Right forelimb (tissue), 1 donor: Measurements from ENCODE around the gene RALGPS1.

Source experiments
- DNase-seq: peaks from one replicate; pipeline ENCODE4 v3.0.0-alpha.2; 2018

The RALGPS1 gene, protein sequence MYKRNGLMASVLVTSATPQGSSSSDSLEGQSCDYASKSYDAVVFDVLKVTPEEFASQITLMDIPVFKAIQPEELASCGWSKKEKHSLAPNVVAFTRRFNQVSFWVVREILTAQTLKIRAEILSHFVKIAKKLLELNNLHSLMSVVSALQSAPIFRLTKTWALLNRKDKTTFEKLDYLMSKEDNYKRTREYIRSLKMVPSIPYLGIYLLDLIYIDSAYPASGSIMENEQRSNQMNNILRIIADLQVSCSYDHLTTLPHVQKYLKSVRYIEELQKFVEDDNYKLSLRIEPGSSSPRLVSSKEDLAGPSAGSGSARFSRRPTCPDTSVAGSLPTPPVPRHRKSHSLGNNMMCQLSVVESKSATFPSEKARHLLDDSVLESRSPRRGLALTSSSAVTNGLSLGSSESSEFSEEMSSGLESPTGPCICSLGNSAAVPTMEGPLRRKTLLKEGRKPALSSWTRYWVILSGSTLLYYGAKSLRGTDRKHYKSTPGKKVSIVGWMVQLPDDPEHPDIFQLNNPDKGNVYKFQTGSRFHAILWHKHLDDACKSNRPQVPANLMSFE

GRCh38 chr9:126914458-126915280 lies at the start of gene RALGPS1:
RALGPS1 (plus strand) TSS chr9:126914782; CDS start chr9:126962290, 47,508 bp downstream.
- DNase-seq, result peak; percentile 92

GRCh38 chr9:126869368-126869767 lies 45.2 kb upstream of the RALGPS1 start:
- no peak for DNase-seq

GRCh38 chr9:126872516-126872915 lies 42.1 kb upstream of the RALGPS1 start:
- DNase-seq, result no peak

DNA sequence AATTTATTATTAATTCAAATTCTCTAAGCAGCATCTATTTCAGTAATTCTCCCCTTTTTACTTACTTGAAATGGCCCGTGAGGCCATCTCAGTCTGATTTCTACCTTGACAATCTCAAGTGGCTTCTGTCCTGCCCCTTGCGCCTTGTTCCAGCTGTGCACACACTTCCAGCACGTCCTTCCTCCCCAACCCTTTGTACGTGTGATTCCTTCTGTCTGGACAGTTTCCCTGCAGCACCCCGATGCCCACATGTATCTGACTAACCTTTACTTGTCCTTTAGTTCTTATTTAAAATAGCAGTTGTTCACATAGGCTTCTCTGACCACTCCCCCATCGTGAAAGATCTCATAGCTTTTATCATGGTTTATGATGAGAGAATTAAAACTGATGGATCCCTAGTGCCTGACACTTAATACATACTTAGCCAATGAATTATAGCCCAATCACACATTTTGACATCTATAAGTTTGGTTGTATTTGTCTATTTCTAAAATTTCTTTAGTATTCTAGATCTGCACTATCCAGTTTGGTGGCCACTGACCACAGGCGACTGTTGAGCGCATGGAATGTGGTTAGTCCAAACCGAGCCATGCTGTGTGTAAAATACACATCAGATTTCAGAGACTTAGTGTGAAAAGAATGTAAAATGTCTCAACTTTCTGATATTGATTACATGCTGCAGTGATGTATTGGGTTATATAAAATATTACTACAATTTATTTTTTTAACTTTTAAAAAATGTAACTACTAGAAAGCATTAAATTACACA lies 39.9 kb upstream of the RALGPS1 start:
- DNase-seq, result no peak

- DNase-seq, result no peak
These were observed 38.6 kb upstream of the RALGPS1 start for GRCh38 chr9:126875756-126876510.

- no peak for DNase-seq
These were observed 38.1 kb upstream of the RALGPS1 start for GRCh38 chr9:126876531-126876930.

DNA sequence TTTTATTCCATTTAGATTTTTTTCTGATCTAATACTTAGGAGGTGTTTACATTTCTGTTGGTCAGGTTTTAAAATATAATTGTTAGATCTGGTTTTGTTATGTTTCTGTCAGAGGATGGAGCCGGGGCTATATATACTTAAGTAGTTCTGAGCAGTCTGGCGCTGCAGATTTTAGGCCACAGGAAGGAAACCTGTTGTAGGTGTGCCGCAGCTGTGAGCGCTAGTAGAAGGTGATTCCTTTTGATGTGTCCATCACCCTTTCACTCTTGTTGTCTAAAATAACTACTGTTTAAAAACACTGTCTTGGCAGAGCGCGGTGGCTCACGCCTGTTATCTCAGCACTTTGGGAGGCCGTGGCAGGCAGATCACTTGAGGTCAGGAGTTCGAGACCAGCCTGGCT lies 37.2 kb upstream of the RALGPS1 start:
- no peak for DNase-seq

GRCh38 chr9:126879288-126879687 lies 35.3 kb upstream of the RALGPS1 start:
- DNase-seq, result no peak

DNA sequence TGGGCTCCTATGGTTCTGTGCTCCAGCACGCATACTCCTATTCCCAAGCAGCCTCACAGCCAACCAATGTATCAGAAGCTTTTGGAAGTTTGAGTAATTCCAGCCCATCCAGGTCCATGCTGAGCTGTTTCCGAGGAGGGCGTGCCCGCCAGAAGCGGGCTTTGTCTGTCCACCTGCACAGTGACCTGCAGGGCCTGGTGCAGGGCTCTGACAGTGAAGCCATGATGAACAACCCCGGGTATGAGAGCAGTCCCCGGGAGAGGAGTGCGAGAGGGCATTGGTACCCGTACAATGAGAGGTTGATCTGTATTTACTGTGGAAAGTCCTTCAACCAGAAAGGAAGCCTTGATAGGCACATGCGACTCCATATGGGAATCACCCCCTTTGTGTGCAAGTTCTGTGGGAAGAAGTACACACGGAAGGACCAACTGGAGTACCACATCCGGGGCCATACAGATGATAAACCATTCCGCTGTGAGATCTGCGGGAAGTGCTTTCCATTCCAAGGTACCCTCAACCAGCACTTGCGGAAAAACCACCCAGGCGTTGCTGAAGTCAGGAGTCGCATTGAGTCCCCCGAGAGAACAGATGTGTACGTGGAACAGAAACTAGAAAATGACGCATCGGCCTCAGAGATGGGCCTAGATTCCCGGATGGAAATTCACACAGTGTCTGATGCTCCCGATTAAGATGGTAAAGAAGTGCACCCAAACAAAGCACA lies 34.2 kb upstream of the RALGPS1 start:
- no peak for DNase-seq

DNA sequence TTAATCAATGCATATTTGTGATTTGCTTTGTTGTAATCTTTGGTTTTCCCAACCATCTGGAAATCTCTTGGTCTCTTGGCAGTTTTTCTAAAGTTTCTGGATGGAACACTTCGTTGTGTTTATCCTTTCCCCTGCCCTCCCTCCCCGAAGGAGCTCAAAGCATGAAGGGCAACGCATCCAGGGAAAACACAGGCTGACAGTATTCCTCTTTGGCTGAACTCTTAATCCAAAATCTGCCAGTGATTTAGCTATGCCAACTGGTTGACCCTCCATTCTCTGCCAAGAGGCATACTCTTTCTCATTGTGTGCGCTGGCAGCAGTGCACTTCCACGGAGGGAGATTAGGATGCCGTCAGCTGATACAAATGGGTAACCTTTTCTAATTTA lies 33.6 kb upstream of the RALGPS1 start:
- DNase-seq, result no peak

GRCh38 chr9:126882746-126883145 lies 31.8 kb upstream of the RALGPS1 start:
- no peak for DNase-seq

DNA sequence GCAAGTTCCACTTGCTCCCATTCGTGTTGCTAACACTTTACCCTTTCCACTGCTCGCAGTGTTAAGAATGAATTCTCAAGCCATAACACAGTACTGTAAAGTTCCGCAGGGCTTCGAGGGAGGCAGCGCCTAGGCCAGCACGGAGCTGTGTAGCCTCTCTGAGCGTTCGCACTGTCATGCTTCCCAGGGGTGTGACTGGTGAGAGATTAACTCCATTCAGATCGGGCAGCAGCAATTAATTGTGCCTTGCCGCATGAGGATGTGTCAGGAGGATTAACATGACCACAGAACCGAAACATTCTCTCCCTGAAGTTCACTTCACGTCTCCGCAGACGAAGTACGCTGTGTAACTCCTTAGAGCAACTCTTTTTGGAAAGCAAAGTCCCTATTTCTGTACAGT lies 30.9 kb upstream of the RALGPS1 start:
- no peak for DNase-seq

GRCh38 chr9:126885131-126885641 lies 29.4 kb upstream of the RALGPS1 start:
- no peak for DNase-seq

GRCh38 chr9:126886034-126886822 lies 28.4 kb upstream of the RALGPS1 start:
- DNase-seq, result no peak

DNA sequence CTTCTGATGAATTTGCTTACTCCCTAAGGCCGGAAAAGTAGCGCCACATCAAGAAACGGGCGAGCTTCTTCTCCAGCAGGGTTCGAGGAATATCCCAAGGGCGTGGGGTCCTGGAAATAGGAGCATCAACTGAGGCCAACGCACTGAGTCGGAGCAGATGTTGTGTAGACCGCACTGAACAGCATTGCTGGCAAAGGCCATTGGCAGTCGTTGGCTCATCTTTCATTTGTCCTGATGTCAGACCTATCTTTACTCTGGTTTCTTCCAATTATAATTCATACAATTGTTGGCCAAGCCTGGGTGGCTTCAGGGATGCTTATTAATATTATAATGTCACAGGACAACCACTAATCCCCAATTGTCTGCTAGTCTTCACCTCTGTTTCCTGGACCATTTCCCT lies 27.7 kb upstream of the RALGPS1 start:
- no peak for DNase-seq

- no peak for DNase-seq
These were observed 22.9 kb upstream of the RALGPS1 start for GRCh38 chr9:126891676-126892075.

DNA sequence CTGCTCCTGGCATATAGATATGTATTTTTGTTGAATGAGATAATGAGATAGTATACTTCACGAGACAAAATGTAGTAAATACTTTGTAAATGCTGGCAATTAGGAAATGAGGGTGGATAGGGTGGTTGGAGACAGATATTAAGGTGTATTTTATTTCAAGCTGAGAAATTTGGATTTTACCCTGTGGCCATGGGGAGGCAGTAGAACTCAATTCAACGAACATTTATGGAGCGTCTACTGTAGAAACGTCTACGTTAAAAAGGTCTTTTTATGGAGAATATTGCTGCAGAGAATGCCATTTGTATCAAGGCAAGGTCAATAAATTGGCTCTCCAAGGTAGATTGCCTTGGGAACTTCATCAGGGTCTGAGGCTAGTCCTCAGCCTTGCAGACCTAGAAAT lies 21.5 kb upstream of the RALGPS1 start:
- no peak for DNase-seq

GRCh38 chr9:126894052-126894603 lies 20.5 kb upstream of the RALGPS1 start:
- DNase-seq, result no peak

- DNase-seq, result no peak
These were observed 12.4 kb upstream of the RALGPS1 start for GRCh38 chr9:126902210-126902609.

DNA sequence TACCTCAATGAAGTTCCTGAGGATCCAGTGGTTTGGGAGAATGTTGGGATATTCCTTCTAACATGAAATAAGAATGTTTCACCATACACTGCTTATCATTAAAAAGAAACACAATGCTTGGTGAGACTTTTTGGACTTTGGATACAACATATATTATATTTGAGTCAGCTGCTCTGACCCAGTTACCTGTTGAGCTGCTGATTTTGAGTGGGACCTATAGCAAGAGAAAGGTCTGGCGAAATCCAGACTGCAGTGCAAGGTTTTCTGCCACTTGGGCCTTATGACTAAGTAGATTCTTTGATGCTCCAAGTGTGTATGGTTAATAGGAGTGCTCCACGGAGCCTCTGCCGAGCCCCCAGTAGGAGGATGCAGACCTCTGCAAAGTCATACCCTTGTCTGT lies 10.0 kb upstream of the RALGPS1 start:
- DNase-seq, result no peak
